GM12878 (cell line): ENCODE data around the gene PPP1R26. TPM values are rescaled to one million over a fixed set of nuclear protein-coding genes. Genes with fewer than 3 reads are reported as not detected.

Experiments
- ATAC-seq: fragments of 200-7000 bp; cut with Tn5 transposase; 3 replicates; pipeline ENCODE4 v1.9.1; 2020; ENCODE audit warnings: mild to moderate bottlenecking, moderate library complexity
- BruUV-seq: library from RNA; stranded (reverse); fragments of 400-500 nt; replicated peaks from 2 replicates; lab custom pipeline; 2021; lab: Mats Ljungman, UMichigan
- CTCF ChIA-PET: fragments of 300-600 bp; sonication (Branson Sonifier 250); formaldehyde crosslinking; extraction: SDS; loops from one replicate; lab custom pipeline; 2021; ENCODE audit warnings: inconsistent platforms; lab: Yijun Ruan, JAX
- POLR2A ChIA-PET: fragments of 350-600 bp; formaldehyde crosslinking; extraction: SDS; loops from one replicate; lab custom pipeline; 2021; ENCODE audit warnings: inconsistent platforms; lab: Charles Lee
- RAD21 ChIA-PET: fragments of 300-600 bp; sonication (Branson Sonifier 250); formaldehyde crosslinking; loops from one replicate; lab custom pipeline; 2023; ENCODE audit warnings: antibody characterized with exemption; ENCODE audit not compliant: unreplicated experiment; lab: Charles Lee
- SMC1A ChIA-PET: fragments of 300-600 bp; sonication (Branson Sonifier 250); formaldehyde crosslinking; loops from one replicate; lab custom pipeline; 2023; ENCODE audit not compliant: unreplicated experiment, uncharacterized antibody; lab: Charles Lee
- DNase-seq: peaks from one replicate; pipeline ENCODE4 v3.0.0-alpha.2; 2011; ENCODE audit warnings: low read depth, low spot score
- FAIRE-seq: peaks from 3 replicates; lab custom pipeline; 2011; peaks lifted over from hg19 to GRCh38; lab: Jason Lieb, UNC
- H2AFZ ChIP-seq: 2 replicates; pipeline ENCODE4 v1.6.0; 2011; ENCODE audit warnings: low read depth, low read length, control low read depth; ENCODE audit not compliant: control insufficient read depth
- H3K27ac ChIP-seq: 2 replicates; pipeline ENCODE4 v1.5.1; 2011; ENCODE audit warnings: control low read depth; ENCODE audit not compliant: control insufficient read depth, insufficient read depth
- H3K27me3 ChIP-seq, 2 experiments: replicated peaks in 1 of 2; 2 replicates each; pipeline versions ENCODE4 v1.6.0 to v1.6.1; 2011; ENCODE audit warnings: low read length in 1 of 2; ENCODE audit not compliant: control insufficient read depth in 2 of 2, insufficient read depth in 2 of 2
- H3K36me3 ChIP-seq, 2 experiments: 2 replicates each; pipeline ENCODE4 v1.5.1; 2011; ENCODE audit warnings: low read length in 1 of 2; ENCODE audit not compliant: control insufficient read depth in 2 of 2, insufficient read depth in 2 of 2
- H3K4me1 ChIP-seq: 2 replicates; pipeline ENCODE4 v1.6.1; 2011; ENCODE audit warnings: mild to moderate bottlenecking, low read length, moderate library complexity, mixed read lengths; ENCODE audit not compliant: control insufficient read depth, insufficient read depth
- H3K4me2 ChIP-seq: 2 replicates; pipeline ENCODE4 v1.6.0; 2011; ENCODE audit warnings: control low read depth; ENCODE audit not compliant: control insufficient read depth, insufficient read depth
- H3K4me3 ChIP-seq: fragments of 200-600 bp; sonication (generic); 2 replicates; pipeline ENCODE4 v1.5.1; 2016
- H3K79me2 ChIP-seq: 2 replicates; pipeline ENCODE4 v1.6.0; 2011; ENCODE audit warnings: low read length; ENCODE audit not compliant: control insufficient read depth, insufficient read depth
- H3K9ac ChIP-seq: 2 replicates; pipeline ENCODE4 v1.8.0; 2011; ENCODE audit warnings: low read length, control low read depth, mixed read lengths; ENCODE audit not compliant: control insufficient read depth, insufficient read depth
- H3K9me3 ChIP-seq: replicated peaks from 3 replicates; pipeline ENCODE4 v1.5.1; 2011; ENCODE audit warnings: mild to moderate bottlenecking, low read length; ENCODE audit not compliant: control insufficient read depth, insufficient read depth
- H4K20me1 ChIP-seq: 2 replicates; pipeline ENCODE4 v1.6.0; 2011; ENCODE audit not compliant: control insufficient read depth, insufficient read depth
- ATF2 ChIP-seq: IDR thresholded peaks from 2 replicates; pipeline ENCODE4 v1.6.1; 2012; ENCODE audit warnings: low read length, inconsistent platforms
- BCLAF1 ChIP-seq: fragments of 450-650 bp; IDR thresholded peaks from 2 replicates; pipeline ENCODE4 v1.6.1; 2017; ENCODE audit warnings: antibody characterized with exemption, mild to moderate bottlenecking, moderate library complexity
- BHLHE40 ChIP-seq, 2 experiments: fragments of 450-650 bp in 1 of 2; IDR thresholded peaks; 2 replicates each; pipeline ENCODE4 v1.6.1; 2011 to 2017; ENCODE audit warnings: low read depth in 2 of 2, borderline replicate concordance in 1 of 2, improper control_type of control experiment in 1 of 2, low read length in 1 of 2, mild to moderate bottlenecking in 1 of 2
- CBX5 ChIP-seq: sonication (generic); IDR thresholded peaks from 2 replicates; pipeline ENCODE4 v1.6.1; 2016; ENCODE audit warnings: low read depth, moderate library complexity, mild to moderate bottlenecking, inconsistent platforms
- CREM ChIP-seq: IDR thresholded peaks from 2 replicates; pipeline ENCODE4 v1.6.1; 2014; ENCODE audit warnings: antibody characterized with exemption, low read depth
- HDAC6 ChIP-seq: fragments of 200-600 bp; sonication (generic); IDR thresholded peaks from one replicate; pipeline ENCODE4 v1.8.0; 2017; ENCODE audit warnings: antibody characterized with exemption; ENCODE audit not compliant: unreplicated experiment
- NBN ChIP-seq: fragments of 450-650 bp; IDR thresholded peaks from 2 replicates; pipeline ENCODE4 v1.6.1; 2016
- NFIC ChIP-seq: IDR thresholded peaks from 2 replicates; pipeline ENCODE4 v1.6.1; 2012; ENCODE audit warnings: low read depth, mild to moderate bottlenecking, inconsistent platforms, low read length, moderate library complexity
- PKNOX1 ChIP-seq: fragments of 450-650 bp; IDR thresholded peaks from 2 replicates; pipeline ENCODE4 v1.6.1; 2016; ENCODE audit warnings: mild to moderate bottlenecking
- POLR2A ChIP-seq: IDR thresholded peaks from 2 replicates; pipeline ENCODE4 v1.6.1; 2011; ENCODE audit warnings: low read depth, mild to moderate bottlenecking, low read length
- POLR2AphosphoS2 ChIP-seq: IDR thresholded peaks from 2 replicates; pipeline ENCODE4 v1.6.1; 2011; ENCODE audit warnings: low read depth, mild to moderate bottlenecking, low read length, improper control_type of control experiment, moderate library complexity
- RELA ChIP-seq: fragments of 450-650 bp; IDR thresholded peaks from 2 replicates; pipeline ENCODE4 v1.8.0; 2014; ENCODE audit warnings: borderline replicate concordance; ENCODE audit not compliant: partially characterized antibody
- SUZ12 ChIP-seq: fragments of 200-600 bp; sonication (generic); IDR thresholded peaks from one replicate; pipeline ENCODE4 v1.6.1; 2018; ENCODE audit warnings: antibody characterized with exemption, mild to moderate bottlenecking; ENCODE audit not compliant: unreplicated experiment
- TAF1 ChIP-seq: IDR thresholded peaks from 2 replicates; pipeline ENCODE4 v1.6.1; 2011; ENCODE audit warnings: mild to moderate bottlenecking, low read depth, low read length, borderline replicate concordance
- ZNF24 ChIP-seq: fragments of 450-650 bp; IDR thresholded peaks from 2 replicates; pipeline ENCODE4 v1.6.1; 2017; ENCODE audit warnings: antibody characterized with exemption, mild to moderate bottlenecking
- ZNF622 ChIP-seq: fragments of 450-650 bp; IDR thresholded peaks from 2 replicates; pipeline ENCODE4 v1.6.1; 2017; ENCODE audit warnings: mild to moderate bottlenecking, inconsistent platforms
- ZSCAN29 ChIP-seq: fragments of 450-650 bp; IDR thresholded peaks from 2 replicates; pipeline ENCODE4 v1.6.1; 2017; ENCODE audit warnings: mild to moderate bottlenecking, moderate library complexity
- WGBS: methylation state at CpG from one replicate; pipeline ENCODE4 v1.1.6; 2016; ENCODE audit warnings: low lambda C conversion rate; ENCODE audit not compliant: insufficient replicate concordance, insufficient coverage; ENCODE audit errors: missing lambda C conversion rate; 5-methylcytosine and 5-hydroxymethylcytosine counted together
- in situ Hi-C: fragments of 300-500 bp; cut with MboI; formaldehyde crosslinking; loops from 9 replicates; pipeline ENCODE4 v1.14.3; 2018; ENCODE audit warnings: mixed read lengths
- intact Hi-C: fragments of 100-400 bp; cut with micrococcal nuclease; formaldehyde crosslinking; loops from one replicate; pipeline ENCODE4 v1.14.2; 2022; ENCODE audit not compliant: unreplicated experiment
- polyA plus RNA-seq, 11 experiments: library from polyadenylated mRNA; depleted of rRNA in 4 of 11; unstranded in 6 of 11; stranded (reverse) in 5 of 11; fragments of >200 nt; fragmentation: Nextera tagmentation in 4 of 11; fragmentation: Illumina TruSeq in 1 of 11; extraction: Ambion mirVana in 4 of 11; extraction: Trizol in 1 of 11; gene quantifications; 1 replicate in 1 of 11; 2 replicates in 10 of 11; pipeline versions ENCODE4 v1.2.1 to v1.2.3, GENCODE V29; 2011 to 2016; ENCODE audit warnings: inconsistent platforms in 2 of 11, missing spikeins in 2 of 11, low read depth in 1 of 11
- total RNA-seq, 4 experiments: library from RNA; depleted of rRNA in 3 of 4; stranded (reverse); fragments of >200 nt in 3 of 4; fragmentation: Illumina TruSeq in 1 of 4; extraction: Trizol in 1 of 4; gene quantifications; 2 replicates each; pipeline versions ENCODE4 v1.2.1 to v1.2.3, GENCODE V29; 2013 to 2021

Gene PPP1R26
- total and polyA plus RNA-seq, 10 of the 15 experiments (the other 5 are each of a cell fraction or from before 2014, with no cell fraction given), result 0.02 to 1.9 (median 0.18) TPM

- no peak for TF ChIP-seq ZNF622
- TF ChIP-seq NFIC, result no peak
- no peak for TF ChIP-seq ATF2
- TF ChIP-seq ZNF24, result no peak
- no peak for TF ChIP-seq RELA
- no peak for TF ChIP-seq POLR2AphosphoS2
Measured at GRCh38 chr9:135494791-135495559, 15.4 kb downstream of the PPP1R26 start (continued).

GRCh38 chr9:135498381-135499126 lies 19.0 kb downstream of the PPP1R26 start:
- Histone ChIP-seq H3K36me3 (peaks cover 6 to 7% of the 10 kb centered on the region in 2 experiments; a peak in 3 of 4 replicates), H3K4me1 (peaks cover 17% of the 10 kb centered on the region), H3K9ac (no peak overlapping the region), H3K27me3 (no peaks in the 10 kb centered on the region), H3K27ac (no peak overlapping the region), H4K20me1 (peaks cover 4% of the 10 kb centered on the region; the same call in 1 of the 2 replicates), H3K9me3 (no peaks in the 10 kb centered on the region), H2AFZ (no peak overlapping the region), H3K4me3 (no peak overlapping the region), H3K4me2 (no peak overlapping the region), H3K79me2 (peaks cover 14% of the 10 kb centered on the region)
- POLR2A ChIA-PET, result no interaction called here
- WGBS, result 71% methylated on average over 15 of the region's 15 CpGs
- TF ChIP-seq CREM (no peak), BCLAF1 (no peak), ZSCAN29 (no peak), CBX5 (no peak), POLR2A (no peak), NBN (no peak), PKNOX1 (no peak), BHLHE40 (IDR thresholded peaks at IDR 0.05; ENCODE audit: borderline replicate concordance in 1 of 2, low read depth in 2 of 2, low read length in 1 of 2) (no peak), SUZ12 (no peak), HDAC6 (no peak), TAF1 (no peak)
- SMC1A ChIA-PET, result interaction anchor here (0.7 kb wide), 1 partner anchor 9 kb away, joined by 3 read pairs; no protein-coding TSS in a partner anchor
- no TSS peak for BruUV-seq
- RAD21 ChIA-PET, result no interaction called here
- in situ Hi-C loops (no loop called here), intact Hi-C loops (no loop called here)
- CTCF ChIA-PET, result no interaction called here
- FAIRE-seq, result no peak
- no peak for ATAC-seq
- DNase-seq, result no peak
